Occipital lobe (tissue), 3 donors: ENCODE measurements around the gene CGB2. TPM values are rescaled to one million over a fixed set of nuclear protein-coding genes. Genes with fewer than 3 reads are reported as not detected.
"Not testable (repeated sequence)": the region's sequence is repeated elsewhere in the genome, so short reads cannot be mapped to it uniquely, and the experiment has no call there.

Source experiments
- DNase-seq: peaks from one replicate; lab custom pipeline; 2025; lab: John Stamatoyannopoulos, UW
- small RNA-seq: library from RNA; depleted of rRNA; stranded (forward); fragments of <200 nt; gene quantifications from one replicate; pipeline ENCODE3, GENCODE V24; 2014
- total RNA-seq: library from RNA; depleted of rRNA; stranded (reverse); fragments of >200 nt; gene quantifications from one replicate; pipeline ENCODE4 v1.2.3, GENCODE V29; 2014

Gene CGB2
- total RNA-seq, 1 donor from 2014 or later, result not detected

GRCh38 chr19:49065905-49066512, 34.3 kb downstream of the CGB2 start:
- DNase-seq, result no peak

GRCh38 chr19:49067554-49067953, 35.9 kb downstream of the CGB2 start:
- DNase-seq, result no peak

- DNase-seq, result no peak
Observed at GRCh38 chr19:49069026-49069425, 37.3 kb downstream of the CGB2 start.

- DNase-seq, result no peak
Observed at GRCh38 chr19:49070416-49070815, 38.7 kb downstream of the CGB2 start.

- DNase-seq, result no peak
Observed at GRCh38 chr19:49071860-49072547, 40.3 kb downstream of the CGB2 start.

GRCh38 chr19:49073514-49074378, 42.1 kb downstream of the CGB2 start:
- DNase-seq, result no peak

- not testable (repeated sequence) for DNase-seq
Observed at GRCh38 chr19:49074869-49075268, 43.2 kb downstream of the CGB2 start.

- DNase-seq, result no peak
Observed at GRCh38 chr19:49080392-49080791, 48.7 kb downstream of the CGB2 start.

- no peak for DNase-seq
Observed at GRCh38 chr19:49081273-49081672, 49.6 kb downstream of the CGB2 start.

Small RNAs within 50 kb of the gene (small RNA-seq; reads per million reads assigned to genes)
- gene MIR6798, result not detected
- not detected for gene RN7SL708P

Other genes starting within 250 kb of the CGB2 start
- 12.5 TPM for gene BCAT2, start 220.9 kb upstream of the CGB2 start, total RNA-seq
- 2.5 TPM for gene HSD17B14, start 195.4 kb upstream of the CGB2 start, total RNA-seq
- gene PLEKHA4, start 163.3 kb upstream of the CGB2 start, total RNA-seq, result 0.31 TPM
- gene PPP1R15A, start 159.5 kb upstream of the CGB2 start, total RNA-seq, result 24.6 TPM
- gene TULP2, start 133.1 kb upstream of the CGB2 start, total RNA-seq, result not detected
- gene NUCB1, start 131.6 kb upstream of the CGB2 start, total RNA-seq, result 42.6 TPM
- not detected for gene DHDH, start 98.2 kb upstream of the CGB2 start, total RNA-seq
- gene BAX, start 77.0 kb upstream of the CGB2 start, total RNA-seq, result 12.5 TPM
- gene FTL, start 66.6 kb upstream of the CGB2 start, total RNA-seq, result 677 TPM
- gene GYS1, start 38.6 kb upstream of the CGB2 start, total RNA-seq, result 14.2 TPM
- gene RUVBL2, start 38.0 kb upstream of the CGB2 start, total RNA-seq, result 81.4 TPM
- gene LHB, start 14.8 kb upstream of the CGB2 start, total RNA-seq, result not detected
- gene CGB3, start 7.6 kb upstream of the CGB2 start, total RNA-seq, result not detected
- not detected for gene CGB1, start 5.0 kb downstream of the CGB2 start, total RNA-seq
- gene CGB5, start 12.0 kb downstream of the CGB2 start, total RNA-seq, result not detected
- gene CGB8, start 17.2 kb downstream of the CGB2 start, total RNA-seq, result not detected
- not detected for gene CGB7, start 25.9 kb downstream of the CGB2 start, total RNA-seq
- not detected for gene NTF4, start 32.9 kb downstream of the CGB2 start, total RNA-seq
- under 0.01 TPM for gene KCNA7, start 40.8 kb downstream of the CGB2 start, total RNA-seq
- 112 TPM for gene SNRNP70, start 53.6 kb downstream of the CGB2 start, total RNA-seq
- gene LIN7B, start 82.5 kb downstream of the CGB2 start, total RNA-seq, result 28.7 TPM
- 0.47 TPM for gene C19orf73, start 87.3 kb downstream of the CGB2 start, total RNA-seq
- gene PPFIA3, start 87.7 kb downstream of the CGB2 start, total RNA-seq, result 35.9 TPM
- gene HRC, start 123.5 kb downstream of the CGB2 start, total RNA-seq, result 0.47 TPM
- gene TRPM4, start 125.9 kb downstream of the CGB2 start, total RNA-seq, result 4.7 TPM